Cardiac muscle cell (in vitro differentiated cells and primary cell): ENCODE measurements around the gene C6orf136. TPM values are rescaled to one million over a fixed set of nuclear protein-coding genes. Genes with fewer than 3 reads are reported as not detected.
A peak's percentile ranks its signal among the peaks of the same experiment; 100 is the strongest.

ENCODE experiments used
- DNase-seq, 2 donors: peaks; one replicate each; pipeline versions ENCODE4 v3.0.0 to v3.0.0-alpha.2; 2010 to 2017; ENCODE audit warnings: low read depth in 1 of 2, low spot score in 1 of 2
- H3K27ac ChIP-seq: fragments of 200-600 bp; sonication (generic); 2 replicates; pipeline ENCODE4 v1.5.1; 2016
- H3K27me3 ChIP-seq: fragments of 200-600 bp; sonication (generic); 2 replicates; pipeline ENCODE4 v1.6.0; 2016; ENCODE audit warnings: control low read depth
- H3K36me3 ChIP-seq: fragments of 200-600 bp; sonication (generic); 2 replicates; pipeline ENCODE4 v1.5.1; 2016; ENCODE audit warnings: control low read depth
- H3K4me1 ChIP-seq: fragments of 200-600 bp; sonication (generic); 2 replicates; pipeline ENCODE4 v1.8.1; 2017; ENCODE audit warnings: low read depth, mild to moderate bottlenecking, mixed run types
- H3K4me3 ChIP-seq: fragments of 200-600 bp; sonication (generic); 2 replicates; pipeline ENCODE4 v1.5.1; 2016; ENCODE audit warnings: mild to moderate bottlenecking
- H3K9me3 ChIP-seq: fragments of 200-600 bp; sonication (generic); 2 replicates; pipeline ENCODE4 v1.5.1; 2017; ENCODE audit warnings: low read depth, mild to moderate bottlenecking, control low read depth
- polyA plus RNA-seq: library from polyadenylated mRNA; unstranded; fragments of >200 nt; fragmentation: Nextera tagmentation; extraction: Ambion mirVana; gene quantifications from 2 replicates; pipeline ENCODE4 v1.2.1, GENCODE V29; 2016
- total RNA-seq: library from RNA; depleted of rRNA; stranded (reverse); fragments of >200 nt; gene quantifications from 2 replicates; pipeline ENCODE4 v1.2.3, GENCODE V29; 2016
- TF ChIP-seq, protein P1 (sequence below): IDR thresholded peaks from 2 replicates; pipeline ENCODE4 v1.5.1; 2012; ENCODE audit warnings: low read depth, mild to moderate bottlenecking, low read length

C6orf136 gene
- total and polyA plus RNA-seq, 2 experiments from 2014 or later, result 28.5 to 40.1 TPM

GRCh38 chr6:30689022-30689865 is 42.3 kb downstream of the C6orf136 start:
- Histone ChIP-seq H3K27ac (peak overlapping the region; percentile 72), H3K36me3 (no peaks in the 10 kb centered on the region), H3K9me3 (no peaks in the 10 kb centered on the region), H3K27me3 (no peaks in the 10 kb centered on the region), H3K4me1 (peaks cover 38% of the 10 kb centered on the region), H3K4me3 (no peak overlapping the region)
- DNase-seq, result no peak
- TF ChIP-seq, protein P1, sequence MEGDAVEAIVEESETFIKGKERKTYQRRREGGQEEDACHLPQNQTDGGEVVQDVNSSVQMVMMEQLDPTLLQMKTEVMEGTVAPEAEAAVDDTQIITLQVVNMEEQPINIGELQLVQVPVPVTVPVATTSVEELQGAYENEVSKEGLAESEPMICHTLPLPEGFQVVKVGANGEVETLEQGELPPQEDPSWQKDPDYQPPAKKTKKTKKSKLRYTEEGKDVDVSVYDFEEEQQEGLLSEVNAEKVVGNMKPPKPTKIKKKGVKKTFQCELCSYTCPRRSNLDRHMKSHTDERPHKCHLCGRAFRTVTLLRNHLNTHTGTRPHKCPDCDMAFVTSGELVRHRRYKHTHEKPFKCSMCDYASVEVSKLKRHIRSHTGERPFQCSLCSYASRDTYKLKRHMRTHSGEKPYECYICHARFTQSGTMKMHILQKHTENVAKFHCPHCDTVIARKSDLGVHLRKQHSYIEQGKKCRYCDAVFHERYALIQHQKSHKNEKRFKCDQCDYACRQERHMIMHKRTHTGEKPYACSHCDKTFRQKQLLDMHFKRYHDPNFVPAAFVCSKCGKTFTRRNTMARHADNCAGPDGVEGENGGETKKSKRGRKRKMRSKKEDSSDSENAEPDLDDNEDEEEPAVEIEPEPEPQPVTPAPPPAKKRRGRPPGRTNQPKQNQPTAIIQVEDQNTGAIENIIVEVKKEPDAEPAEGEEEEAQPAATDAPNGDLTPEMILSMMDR, result no peak

- no peak for DNase-seq
- TF ChIP-seq, protein P1, result no peak
- no peaks in the 10 kb centered on the region for H3K27me3 ChIP-seq
- peak overlapping the region; percentile 72 for H3K27ac ChIP-seq
- H3K9me3 ChIP-seq, result no peaks in the 10 kb centered on the region
- H3K36me3 ChIP-seq, result no peaks in the 10 kb centered on the region
- H3K4me1 ChIP-seq, result peaks cover 31% of the 10 kb centered on the region
- peak overlapping the region; percentile 62 for H3K4me3 ChIP-seq
These were observed 43.1 kb downstream of the C6orf136 start for GRCh38 chr6:30689985-30690384.

DNA sequence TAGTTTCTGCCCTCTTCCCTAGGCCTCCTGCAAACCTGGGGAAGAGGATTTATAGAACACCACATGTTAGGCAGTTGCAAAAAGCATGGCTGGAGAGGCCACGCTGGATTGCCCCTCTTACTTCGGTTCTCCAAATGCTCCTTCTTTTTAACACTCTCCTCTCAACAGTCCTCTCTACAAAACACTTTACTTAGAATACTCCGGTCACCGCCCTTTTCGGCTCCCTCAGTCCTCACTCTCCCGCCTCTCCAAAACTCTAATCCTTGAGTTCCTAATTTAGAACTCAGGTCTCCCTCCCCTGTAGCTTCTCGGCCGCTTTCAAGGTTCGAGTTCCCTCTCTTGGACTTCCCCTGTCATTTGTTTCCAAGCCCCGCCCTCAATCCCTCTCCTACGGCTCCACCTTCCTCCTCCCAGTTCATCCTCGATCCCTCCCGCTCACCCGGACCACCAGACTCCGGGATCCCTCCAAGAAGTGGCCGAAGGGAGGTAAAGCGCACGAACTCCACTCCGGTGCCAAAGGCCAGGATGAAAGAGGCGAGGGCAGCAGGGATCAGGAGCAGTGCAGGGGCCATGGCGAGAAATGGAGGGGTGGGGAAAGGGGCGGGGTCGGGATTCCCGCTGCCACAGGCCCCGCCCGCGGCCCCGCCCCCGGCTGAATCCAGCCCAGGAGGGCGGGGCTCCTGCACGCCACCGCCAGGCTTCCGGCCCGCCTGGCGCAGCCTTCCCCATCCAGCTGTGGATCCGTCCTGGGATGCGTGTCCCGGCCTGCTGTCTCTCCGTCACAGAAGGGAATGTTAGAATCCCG is 43.7 kb downstream of the C6orf136 start, which contains the start of gene NRM:
TSS of gene NRM (minus strand) at position 582 of the 805 bp plus-strand sequence. CDS start at position 572, 10 bp downstream.
- H3K27ac ChIP-seq, result peak within 1 kb of the TSS; percentile 72
- TF ChIP-seq, protein P1, result no peak
- DNase-seq, result peak; percentile 91

DNA sequence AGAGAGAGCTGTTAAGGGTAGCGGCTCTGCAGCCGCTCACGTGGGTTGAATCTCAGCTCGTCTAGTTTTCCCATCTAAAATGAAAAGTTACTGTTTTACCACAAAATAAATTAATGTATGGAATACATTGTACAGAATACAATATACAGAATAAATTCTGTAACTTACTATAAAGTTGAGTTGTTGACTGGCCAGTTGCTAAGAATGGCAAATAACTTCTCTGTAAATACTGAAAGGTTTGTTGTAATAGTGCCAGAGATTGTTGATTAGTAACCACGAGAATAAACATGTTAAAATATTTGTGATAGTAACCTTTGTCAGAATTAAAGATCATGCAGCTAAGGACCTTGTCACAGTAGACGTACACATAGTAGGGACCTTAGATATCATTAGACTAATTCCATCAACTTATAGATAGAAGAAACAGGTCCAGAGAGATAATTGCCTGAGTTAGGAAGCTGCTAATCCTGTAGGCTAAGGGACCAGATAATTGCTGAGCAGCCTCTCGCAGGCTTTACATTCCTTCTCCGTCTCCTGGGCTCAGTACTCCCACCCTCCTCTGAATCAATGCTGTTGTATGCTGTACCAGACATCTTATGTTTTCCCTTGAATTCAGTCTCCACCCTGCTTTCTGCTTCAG is 44.4 kb downstream of the C6orf136 start:
- Histone ChIP-seq H3K27me3 (no peaks in the 10 kb centered on the region), H3K9me3 (no peaks in the 10 kb centered on the region), H3K27ac (peak overlapping the region; percentile 63), H3K4me3 (peak overlapping the region; percentile 62), H3K4me1 (peaks cover 20% of the 10 kb centered on the region), H3K36me3 (no peaks in the 10 kb centered on the region)
- TF ChIP-seq, protein P1, result no peak
- no peak for DNase-seq

More for the DNA sequence above, 43.7 kb downstream of the C6orf136 start, which contains the start of gene NRM:
- peaks cover 26% of the 10 kb centered on the region for H3K4me1 ChIP-seq
- H3K9me3 ChIP-seq, result no peaks in the 10 kb centered on the region
- H3K36me3 ChIP-seq, result no peaks in the 10 kb centered on the region
- no peaks in the 10 kb centered on the region for H3K27me3 ChIP-seq
- peak within 1 kb of the TSS; percentile 62 for H3K4me3 ChIP-seq

DNA sequence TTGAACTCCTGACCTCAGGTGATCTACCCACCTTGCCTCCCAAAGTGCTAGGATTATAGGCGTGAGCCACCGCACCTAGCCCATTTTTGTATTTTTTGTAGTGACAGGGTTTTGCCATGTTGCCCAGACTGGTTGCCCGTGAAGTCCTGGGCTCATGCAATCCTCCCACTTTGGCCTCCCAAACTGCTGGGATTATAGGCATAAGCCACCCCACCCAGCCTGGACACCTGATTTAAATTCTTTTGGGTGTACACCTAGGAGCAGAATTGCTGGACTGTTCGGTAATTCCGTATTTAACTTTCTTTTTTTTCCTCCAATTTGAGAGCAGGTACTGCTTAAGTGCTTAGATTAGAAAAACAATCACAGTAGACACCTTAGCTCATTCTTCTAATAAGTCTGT is 49.5 kb downstream of the C6orf136 start:
- DNase-seq, result no peak
- H3K27me3 ChIP-seq, result no peaks in the 10 kb centered on the region
- H3K27ac ChIP-seq, result no peak overlapping the region
- H3K9me3 ChIP-seq, result no peaks in the 10 kb centered on the region
- peaks cover 6% of the 10 kb centered on the region for H3K36me3 ChIP-seq
- TF ChIP-seq, protein P1, result no peak
- peaks cover 2% of the 10 kb centered on the region for H3K4me1 ChIP-seq
- no peak overlapping the region for H3K4me3 ChIP-seq
